HG03108 (cell line): ENCODE measurements around the gene RHEBL1.

Experiments used
- ATAC-seq: cut with Tn5 transposase; IDR thresholded peaks from one replicate; pipeline ENCODE4 v1.9.1; 2021; ENCODE audit warnings: moderate library complexity; ENCODE audit not compliant: unreplicated experiment

Gene RHEBL1

DNA sequence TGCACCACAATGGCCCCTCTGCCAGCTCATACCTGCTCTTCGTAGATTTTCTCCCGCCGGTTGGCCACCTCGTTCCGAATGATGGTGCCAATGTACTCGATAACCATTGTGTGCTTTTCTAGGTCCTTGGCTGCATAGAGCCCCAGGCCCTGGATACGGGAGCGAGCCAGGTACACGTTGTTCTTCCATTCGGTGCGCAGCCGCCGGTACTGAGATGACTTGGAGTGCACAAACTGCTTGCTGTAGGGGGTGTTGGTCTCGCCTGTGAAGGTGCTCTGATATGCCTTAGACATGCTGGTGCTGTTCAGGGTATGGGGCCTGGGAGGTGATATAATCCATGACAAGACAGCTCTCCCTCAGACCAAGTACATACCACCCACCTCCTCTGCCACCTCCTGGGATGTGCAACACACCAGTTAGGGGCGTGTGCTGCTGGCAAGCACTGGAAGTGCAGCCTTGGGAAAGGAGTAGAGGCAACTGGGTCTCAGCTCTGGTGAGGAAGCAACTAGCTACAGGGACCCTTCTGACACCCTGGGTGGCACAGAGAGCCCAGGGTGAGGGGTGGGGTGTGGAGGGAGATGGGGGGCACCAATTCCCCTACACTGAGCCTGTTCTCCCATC lies 47.1 kb downstream of the RHEBL1 start:
- no peak for ATAC-seq

GRCh38 chr12:49021292-49021915 lies 48.4 kb downstream of the RHEBL1 start:
- no peak for ATAC-seq

GRCh38 chr12:49020441-49020840 lies 49.3 kb downstream of the RHEBL1 start:
- ATAC-seq = no peak

DNA sequence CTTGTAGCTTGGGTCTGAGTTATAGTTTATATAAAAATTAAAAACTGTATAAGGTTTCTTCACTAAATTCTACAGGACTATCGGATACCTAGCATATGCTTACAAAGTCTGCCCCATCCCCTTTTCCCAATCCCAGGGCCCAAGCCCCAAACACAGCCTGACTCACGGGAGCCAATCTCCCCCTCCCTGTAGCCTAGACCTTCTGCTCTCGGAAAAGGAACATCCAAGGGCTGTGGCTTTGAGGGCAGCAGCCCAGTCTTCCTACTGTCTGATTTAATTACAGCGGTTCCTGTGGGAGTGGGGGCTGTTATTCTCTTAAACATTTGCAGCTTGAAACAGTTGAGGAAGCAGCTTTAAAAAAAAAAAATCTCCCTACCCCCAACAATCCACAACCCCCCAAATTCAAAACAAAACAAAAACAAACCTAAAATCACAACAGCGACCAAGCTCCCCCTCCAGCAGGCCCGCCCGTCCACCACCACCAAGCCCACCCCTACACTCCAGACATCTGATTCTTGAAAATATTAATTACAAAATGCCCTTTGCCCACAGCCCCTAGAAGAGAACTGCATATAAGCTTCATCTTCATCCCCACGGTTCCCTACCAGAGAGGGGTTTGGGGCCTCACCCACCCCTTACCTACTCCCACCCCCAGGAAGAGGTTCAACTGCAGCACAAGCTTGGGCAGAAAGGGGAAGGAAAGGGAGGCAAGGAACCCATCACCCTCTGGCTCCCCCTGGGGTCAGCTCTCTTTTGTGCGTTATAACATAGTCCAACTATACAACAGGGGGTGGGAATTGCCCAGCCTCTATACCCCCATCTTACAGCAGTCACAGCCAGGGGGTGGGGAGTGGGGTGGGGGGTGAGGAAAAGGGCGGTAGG lies 50.1 kb downstream of the RHEBL1 start:
- no peak for ATAC-seq

GRCh38 chr12:49019120-49019430 lies 50.7 kb downstream of the RHEBL1 start:
- peak; percentile 17 for ATAC-seq

- ATAC-seq = peak; percentile 94
Observed at GRCh38 chr12:49018261-49019119, 51.3 kb downstream of the RHEBL1 start, which contains the start of gene PRKAG1. TSS of gene PRKAG1 (minus strand) at chr12:49018776. CDS start at chr12:49018740, 36 bp downstream.

DNA sequence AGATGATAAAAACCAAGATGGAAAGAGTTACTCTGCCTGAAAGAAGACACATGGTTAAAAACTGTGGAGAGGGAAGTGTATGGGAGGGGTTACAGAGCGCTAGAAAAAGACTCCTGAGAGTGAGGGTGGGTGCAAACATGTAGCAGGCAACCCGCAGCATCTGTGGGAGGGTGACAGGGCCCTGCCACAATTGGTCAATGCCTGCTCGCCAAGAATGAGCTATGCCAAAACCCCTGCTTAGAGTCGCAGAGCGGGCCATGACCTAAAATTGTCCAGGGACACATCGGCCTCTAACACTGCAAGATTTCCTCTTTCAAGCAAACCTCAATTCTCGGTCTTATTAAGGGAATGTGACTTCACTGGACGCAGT lies 51.9 kb downstream of the RHEBL1 start:
- peak; percentile 6 for ATAC-seq

- ATAC-seq = no peak
Observed at GRCh38 chr12:49015196-49015595, 54.6 kb downstream of the RHEBL1 start.
